ENCODE results near the gene AK3. TPM values are rescaled to one million over a fixed set of nuclear protein-coding genes. Genes with fewer than 3 reads are reported as not detected.

AK3 gene
- total and polyA plus RNA-seq, 2 of the 8 experiments (the other 6 are each of a cell fraction or from before 2014, with no cell fraction given): 8.9 to 30.0 TPM

DNA sequence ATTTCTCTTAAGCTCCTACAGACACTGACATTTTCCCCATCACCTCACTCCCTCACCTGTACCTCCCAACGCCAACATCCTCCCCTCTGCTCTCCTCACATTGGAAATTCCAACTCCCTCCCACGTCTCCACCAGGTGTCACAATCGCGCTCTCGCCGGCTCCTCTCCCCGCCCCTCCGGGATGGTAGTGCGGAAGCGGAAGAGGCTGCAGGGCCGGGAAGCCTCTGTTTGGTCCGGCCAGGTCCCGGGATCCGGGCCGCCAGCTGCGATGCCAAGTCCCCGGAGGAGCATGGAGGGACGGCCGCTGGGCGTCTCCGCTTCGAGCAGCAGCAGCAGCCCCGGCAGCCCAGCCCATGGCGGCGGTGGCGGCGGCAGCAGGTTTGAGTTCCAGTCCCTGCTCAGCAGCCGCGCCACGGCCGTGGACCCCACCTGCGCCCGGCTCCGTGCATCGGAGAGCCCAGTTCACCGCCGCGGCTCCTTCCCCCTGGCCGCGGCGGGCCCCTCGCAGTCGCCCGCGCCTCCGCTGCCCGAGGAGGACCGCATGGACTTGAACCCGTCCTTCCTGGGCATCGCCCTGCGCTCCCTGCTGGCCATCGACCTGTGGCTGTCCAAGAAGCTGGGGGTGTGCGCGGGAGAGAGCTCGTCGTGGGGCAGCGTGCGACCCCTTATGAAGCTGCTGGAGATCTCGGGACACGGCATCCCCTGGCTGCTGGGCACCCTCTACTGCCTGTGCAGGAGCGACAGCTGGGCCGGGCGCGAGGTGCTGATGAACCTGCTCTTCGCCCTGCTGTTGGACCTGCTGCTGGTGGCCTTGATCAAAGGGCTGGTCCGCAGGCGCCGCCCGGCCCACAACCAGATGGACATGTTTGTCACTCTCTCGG lies 78.7 kb downstream of the AK3 start, which contains the start of gene PLPP6:
Gene PLPP6 (plus strand): TSS at position 187 of the 881 bp plus-strand sequence. CDS start 82 bp downstream, at position 269.
- peak within 1 kb of the TSS; percentile 46 to 84 (median 82) for H3K4me3 ChIP-seq (ENCODE audit: extremely low read depth in 1 of 4, insufficient read depth in 2 of 4, low read depth in 3 of 4, low read length in 4 of 4)
- no peak within 1 kb of the TSS for H2BK20ac ChIP-seq (ENCODE audit: low read length)
- peak within 1 kb of the TSS; percentile 94 to 95 for H3K4me2 ChIP-seq (ENCODE audit: insufficient read depth in 1 of 2, low read depth in 2 of 2, low read length in 2 of 2)
- no peak within 1 kb of the TSS for H3K4ac ChIP-seq (replicated peaks; ENCODE audit: insufficient read length, low read depth, low read length)
- H3K56ac ChIP-seq (replicated peaks; ENCODE audit: insufficient read length, low read depth, low read length): no peak within 1 kb of the TSS
- H3K9me3 ChIP-seq (ENCODE audit: insufficient read depth in 2 of 2, low read depth in 1 of 2, low read length in 1 of 2): no peaks in the 10 kb centered on the region
- peaks cover 3 to 9% of the 10 kb centered on the region in 2 experiments; a peak in 2 of 4 replicates for H3K79me2 ChIP-seq (ENCODE audit: control insufficient read depth in 1 of 2, insufficient read depth in 2 of 2, low read length in 2 of 2)
- no peak within 1 kb of the TSS for H3K27ac ChIP-seq (ENCODE audit: low read depth, low read length)
- no peaks in the 10 kb centered on the region for H3K27me3 ChIP-seq (replicated peaks in 1 of 4; ENCODE audit: control insufficient read depth in 3 of 4, extremely low read depth in 1 of 4, insufficient read depth in 3 of 4, low read length in 3 of 4)
- ChIA-PET CTCF (ENCODE audit: partially characterized antibody) (interaction anchor here (0.8 to 2.0 kb wide), 12 partner anchors 9 to 273 kb away, joined by 3 to 7 read pairs (median 3); partner anchors contain the start of gene AK3), POLR2A (ENCODE audit: partially characterized antibody) (interaction anchor here (0.7 to 2.8 kb wide), 5 partner anchors 8 to 780 kb away, joined by 3 to 8 read pairs (median 6); partner anchors contain the start of genes AK3 and CDC37L1)
- no peak within 1 kb of the TSS for H3K23ac ChIP-seq (ENCODE audit: insufficient read length)
- H3K9ac ChIP-seq (replicated peaks in 1 of 4; ENCODE audit: extremely low read depth in 1 of 4, low read depth in 3 of 4, low read length in 3 of 4): peak within 1 kb of the TSS; percentile 40 to 82 (median 73)
- H4K5ac ChIP-seq (ENCODE audit: insufficient read length, low read depth, low read length): peak within 1 kb of the TSS; percentile 51
- H4K20me1 ChIP-seq (replicated peaks in 1 of 2; ENCODE audit: control insufficient read depth in 1 of 2, insufficient read depth in 2 of 2, low read length in 2 of 2): no peaks in the 10 kb centered on the region
- no peak for FAIRE-seq
- H3K36me3 ChIP-seq (ENCODE audit: control insufficient read depth in 2 of 4, insufficient read depth in 4 of 4, low read length in 3 of 4): no peaks in the 10 kb centered on the region
- no peak within 1 kb of the TSS for H2AK5ac ChIP-seq (ENCODE audit: low read depth, low read length)
- peaks cover 16% of the 10 kb centered on the region for H3K23me2 ChIP-seq (ENCODE audit: low read depth, low read length)
- H2BK15ac ChIP-seq (ENCODE audit: low read length): no peak within 1 kb of the TSS; the same call in 1 of the 2 replicates
- peak within 1 kb of the TSS; percentile 18; the same call in 1 of the 2 replicates for H2BK12ac ChIP-seq (ENCODE audit: low read depth, low read length)
- H4K91ac ChIP-seq (replicated peaks; ENCODE audit: insufficient read length, low read length): peak within 1 kb of the TSS; percentile 1
- peak; percentile 90 to 91 for DNase-seq (ENCODE audit: low read depth in 1 of 2, low spot score in 2 of 2)
- peak within 1 kb of the TSS; percentile 88; the same call in 1 of the 2 replicates for H2BK5ac ChIP-seq (ENCODE audit: low read depth, low read length)
- peak within 1 kb of the TSS; percentile 77 for H4K8ac ChIP-seq (ENCODE audit: extremely low read depth, insufficient read depth, low read length)
- 5% methylated on average over 66 of the region's 70 CpGs; no CpG with 5 or more reads in 1 of the 2 experiments for WGBS, 2 experiments (ENCODE audit: extremely low coverage in 1 of 2, insufficient coverage in 1 of 2, insufficient read length in 1 of 2, insufficient replicate concordance in 2 of 2, low coverage in 1 of 2, low lambda C conversion rate in 2 of 2, missing lambda C conversion rate in 1 of 2)
- H3K14ac ChIP-seq (ENCODE audit: insufficient read length): no peak within 1 kb of the TSS
- H3K79me1 ChIP-seq (ENCODE audit: low read depth, low read length): peaks cover 6% of the 10 kb centered on the region; the same call in 1 of the 2 replicates
- H3K18ac ChIP-seq (ENCODE audit: extremely low read depth, low read length): peak within 1 kb of the TSS; percentile 63
- peak within 1 kb of the TSS; percentile 70 for H2AFZ ChIP-seq (ENCODE audit: low read length)
- H2BK120ac ChIP-seq (replicated peaks; ENCODE audit: low read depth, low read length): no peak within 1 kb of the TSS
- H3K4me1 ChIP-seq (replicated peaks in 1 of 4; ENCODE audit: control insufficient read depth in 3 of 4, insufficient read depth in 4 of 4, low read length in 3 of 4): peaks cover 4 to 23% (median 9%) of the 10 kb centered on the region in 4 experiments
- TF ChIP-seq PHF8 (conservative IDR thresholded peaks at IDR 0.05; ENCODE audit: low read depth, low read length) (peak; percentile 83), EZH2 (IDR thresholded peaks at IDR 0.05; ENCODE audit: low read depth, low read length, severe bottlenecking) (no peak), TAF7 (optimal IDR thresholded peaks at IDR 0.05; ENCODE audit: borderline replicate concordance, low read depth, low read length) (peak; percentile 66), KDM4A (IDR thresholded peaks at IDR 0.05; ENCODE audit: low read depth, low read length, severe bottlenecking) (peak; percentile 95), CTBP2 (IDR thresholded peaks at IDR 0.05; ENCODE audit: borderline replicate concordance, insufficient read depth, insufficient read length, low read length) (no peak), RNF2 (IDR thresholded peaks at IDR 0.05; ENCODE audit: borderline replicate concordance, low read depth, low read length, missing control alignments, poor library complexity, severe bottlenecking) (no peak), MAFK (IDR thresholded peaks at IDR 0.05; ENCODE audit: low read depth, low read length) (no peak), BACH1 (IDR thresholded peaks at IDR 0.05; ENCODE audit: low read length) (0 out of 2 replicates have a peak, but pooled peaks have one; percentile 9), GABPA (IDR thresholded peaks at IDR 0.05; ENCODE audit: borderline replicate concordance, insufficient read depth, low read length) (peak; percentile 84)

All from H1 (cell line).